HG02884 (cell line): ENCODE data around the gene FIP1L1.
A peak's percentile ranks its signal among the peaks of the same experiment; 100 is the strongest.
"Not testable (repeated sequence)": the region's sequence is repeated elsewhere in the genome, so short reads cannot be mapped to it uniquely, and the experiment has no call there.

ENCODE experiments used
- ATAC-seq: cut with Tn5 transposase; IDR thresholded peaks from one replicate; pipeline ENCODE4 v1.9.1; 2021; ENCODE audit warnings: mild to moderate bottlenecking, moderate library complexity; ENCODE audit not compliant: unreplicated experiment

FIP1L1 gene

DNA sequence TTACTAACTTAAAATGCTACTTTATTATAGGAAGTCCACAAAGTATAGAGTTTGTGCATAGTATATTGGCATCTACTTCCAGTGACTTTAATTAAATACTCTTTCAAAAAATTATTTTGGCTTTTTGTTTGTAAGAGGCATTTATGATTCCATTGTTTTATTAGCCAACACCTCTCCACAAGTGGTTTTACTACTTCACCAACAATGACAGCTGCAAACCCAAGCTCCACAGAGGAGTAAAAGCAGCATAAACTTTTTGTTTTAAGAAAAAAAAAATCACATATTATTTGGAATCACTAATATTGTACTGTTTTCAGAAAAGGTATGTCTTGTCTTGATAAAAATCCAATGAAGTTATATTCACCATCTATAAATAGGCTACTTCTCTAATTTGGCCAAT is 88.5 kb downstream of the FIP1L1 start:
- no peak for ATAC-seq

DNA sequence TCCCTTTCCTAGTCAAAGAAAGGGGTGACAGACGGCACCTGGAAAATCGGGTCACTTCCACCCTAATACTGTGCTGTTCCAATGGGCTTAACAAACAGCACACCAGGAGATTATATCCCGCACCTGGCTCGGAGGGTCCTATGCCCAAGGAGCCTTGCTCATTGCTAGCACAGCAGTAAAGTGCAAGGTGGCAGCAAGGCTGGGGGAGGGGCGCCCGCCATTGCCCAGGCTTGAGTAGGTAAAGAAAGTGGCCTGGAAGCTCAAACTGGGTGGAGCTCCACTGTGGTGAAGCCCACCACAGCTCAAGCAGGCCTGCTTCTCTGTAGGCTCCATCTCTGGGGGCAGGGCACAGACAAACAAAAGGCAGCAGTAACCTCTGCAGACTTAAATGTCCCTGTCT is 89.1 kb downstream of the FIP1L1 start:
- ATAC-seq = not testable (repeated sequence)

DNA sequence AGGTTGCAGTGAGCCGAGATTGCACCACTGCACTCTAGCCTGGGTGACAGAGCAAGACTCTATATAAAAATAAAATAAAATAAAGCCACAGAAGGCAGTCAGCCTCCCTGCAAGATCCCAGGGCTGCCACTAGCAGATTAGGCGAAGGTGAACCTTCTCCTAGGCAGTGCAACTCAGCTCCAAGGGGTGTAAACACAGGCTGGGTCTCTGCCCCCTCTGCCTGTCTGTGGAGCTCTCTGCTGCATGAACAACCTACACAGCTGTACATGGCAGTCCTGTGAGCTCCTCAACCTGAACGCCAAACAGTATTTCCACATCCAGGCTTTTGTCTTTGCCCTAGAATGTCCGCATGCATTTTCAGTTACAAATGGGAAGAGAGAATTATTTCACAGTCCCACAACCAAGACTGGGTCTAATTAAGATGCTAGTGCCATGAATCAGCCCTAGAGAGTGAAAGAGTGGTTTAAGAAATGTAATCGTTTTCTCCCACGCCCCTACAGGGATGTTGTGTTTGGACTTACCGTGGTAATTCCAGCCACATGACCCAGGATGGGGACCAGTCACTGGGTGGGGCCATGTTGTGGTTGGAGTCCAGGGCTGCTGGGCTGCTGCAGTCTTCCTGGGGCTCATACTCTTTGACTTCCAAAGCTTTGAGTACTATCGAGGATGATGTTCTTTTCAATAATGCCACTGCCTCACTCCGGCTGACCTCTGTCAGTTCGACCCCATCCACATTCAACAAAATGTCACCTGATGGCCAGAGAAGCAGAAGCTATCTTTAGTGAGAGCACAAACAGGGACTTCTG is 99.0 kb downstream of the FIP1L1 start:
- no peak for ATAC-seq

DNA sequence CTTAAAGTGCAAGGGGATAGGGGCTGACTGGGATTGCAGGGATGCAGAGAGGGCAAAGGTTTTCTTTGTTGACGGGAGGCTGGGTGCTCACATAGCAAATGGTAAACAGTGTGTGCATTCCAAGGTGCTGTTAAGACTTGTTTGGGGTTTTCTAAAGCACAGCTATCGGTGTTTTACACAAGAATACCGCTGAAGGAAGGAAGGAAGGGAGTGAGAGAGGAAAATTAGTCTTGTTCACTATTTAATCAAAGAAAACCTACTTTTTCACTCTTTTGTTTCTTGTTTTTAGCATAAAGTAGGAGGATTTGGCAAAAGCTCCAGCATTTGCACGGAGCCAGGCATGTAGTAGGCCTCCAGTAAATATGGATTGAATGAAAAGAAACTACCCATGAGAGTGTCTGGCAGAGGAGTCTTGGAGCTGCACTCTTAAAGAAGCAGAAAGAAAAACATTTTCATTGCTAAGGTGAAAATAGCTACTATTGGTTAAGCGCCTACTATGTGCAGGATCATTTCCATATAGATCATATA is 99.7 kb downstream of the FIP1L1 start:
- no peak for ATAC-seq

DNA sequence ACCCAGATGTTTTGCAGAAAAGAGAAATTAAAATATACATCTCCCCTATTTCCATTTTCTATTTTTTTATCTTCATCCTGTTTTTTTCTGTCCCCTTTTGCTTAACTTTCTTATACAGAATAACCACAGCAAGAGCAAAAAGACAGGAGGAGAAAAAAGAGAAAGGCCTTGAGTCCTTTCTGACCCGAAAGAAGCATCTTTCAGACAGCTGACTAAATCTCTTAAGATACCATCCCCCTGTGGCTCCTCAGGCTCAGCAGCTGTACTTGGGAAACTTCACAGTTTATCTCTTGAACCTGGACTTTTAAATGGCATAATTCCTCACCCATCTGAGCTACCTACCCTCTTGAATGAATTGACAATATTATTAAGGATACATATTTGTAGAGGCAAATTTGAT is 100.2 kb downstream of the FIP1L1 start:
- no peak for ATAC-seq

DNA sequence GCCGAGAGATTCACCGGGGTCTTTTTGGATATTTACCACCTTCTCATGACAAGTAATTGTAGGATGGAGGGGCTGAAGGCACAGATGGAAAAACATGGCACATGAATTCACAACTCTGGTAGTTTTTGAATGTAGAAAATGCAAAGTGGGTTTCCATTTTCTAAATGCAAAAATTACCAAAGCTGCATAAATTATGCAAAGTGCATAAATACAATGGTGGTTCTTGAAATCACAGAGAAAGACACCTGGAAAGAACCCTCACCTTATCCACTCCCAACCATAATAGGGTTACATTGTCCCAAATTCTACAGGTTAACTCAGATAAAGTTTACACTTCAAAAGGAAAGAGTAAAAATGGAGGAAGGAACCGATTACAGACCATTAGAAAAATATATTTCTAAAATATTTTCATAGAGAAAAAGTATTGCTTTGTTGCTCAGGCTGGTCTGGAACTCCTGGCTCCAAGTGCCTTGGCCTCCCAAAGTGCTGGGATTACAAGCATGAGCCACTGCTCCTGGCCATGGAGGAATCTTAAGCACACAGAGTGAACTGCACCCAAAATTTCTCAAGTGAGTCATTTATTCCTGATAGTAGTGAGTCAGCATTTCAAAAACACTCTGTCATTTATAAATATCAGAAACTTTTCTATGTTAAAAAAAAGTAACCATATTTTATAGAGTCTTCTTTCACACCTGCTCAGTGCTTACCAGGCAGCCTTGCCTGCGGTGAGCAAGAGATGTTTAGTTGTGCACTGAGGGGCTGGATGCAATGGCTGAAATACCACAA is 101.4 kb downstream of the FIP1L1 start:
- ATAC-seq = no peak

DNA sequence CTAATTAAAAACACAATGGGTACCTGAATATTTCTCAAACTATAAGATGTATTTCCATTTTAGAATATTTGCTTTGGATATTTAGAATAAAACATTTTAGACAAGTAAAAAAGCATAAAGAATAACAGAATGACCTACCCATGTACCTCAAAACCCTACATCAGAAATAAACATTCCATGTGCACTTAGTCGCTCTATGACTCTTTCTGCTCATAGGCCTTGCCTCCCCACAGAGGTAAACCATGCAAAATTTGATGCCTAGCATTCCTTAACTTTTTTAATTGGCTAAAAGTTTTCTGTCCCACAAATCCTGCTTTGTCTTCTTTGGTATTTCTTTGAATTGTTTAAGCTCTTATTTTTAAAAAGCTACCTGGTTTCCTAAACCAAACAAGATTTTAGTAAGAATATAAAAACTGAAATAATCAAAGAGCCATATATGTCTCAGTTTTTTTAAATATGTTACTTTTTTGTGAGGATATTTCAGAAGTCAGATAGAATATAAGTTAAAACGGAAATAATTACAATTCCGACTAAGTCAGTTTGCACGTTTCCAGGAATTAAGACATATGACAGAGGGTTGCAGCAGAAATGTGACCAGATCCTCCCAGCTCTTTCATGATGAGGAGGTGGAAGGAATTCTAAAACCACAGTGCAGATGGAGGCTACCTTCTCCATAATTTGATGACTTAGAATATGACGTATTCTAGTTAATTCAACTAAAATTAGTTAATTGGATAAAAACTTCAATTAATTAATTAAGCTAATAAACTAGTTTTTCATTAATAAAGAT is 102.5 kb downstream of the FIP1L1 start:
- no peak for ATAC-seq

DNA sequence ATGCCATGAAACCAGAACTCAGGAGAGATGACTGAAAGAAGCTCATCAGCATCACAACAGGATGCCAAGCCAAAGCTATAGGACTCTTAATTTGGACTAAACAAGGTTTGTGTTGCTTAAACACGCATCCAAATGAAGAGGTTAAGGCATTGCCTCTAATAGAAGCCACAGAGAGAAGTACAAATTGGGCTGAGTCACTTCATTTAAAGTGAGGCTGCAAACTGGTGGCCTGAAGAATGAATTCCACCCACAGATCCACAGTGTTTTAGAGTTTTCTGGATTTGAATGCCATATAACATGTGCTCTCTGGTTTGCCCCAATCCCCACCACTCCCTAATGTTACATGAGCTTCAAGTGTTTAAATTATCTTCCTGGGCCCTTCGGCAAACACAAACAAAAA is 103.5 kb downstream of the FIP1L1 start:
- no peak for ATAC-seq

DNA sequence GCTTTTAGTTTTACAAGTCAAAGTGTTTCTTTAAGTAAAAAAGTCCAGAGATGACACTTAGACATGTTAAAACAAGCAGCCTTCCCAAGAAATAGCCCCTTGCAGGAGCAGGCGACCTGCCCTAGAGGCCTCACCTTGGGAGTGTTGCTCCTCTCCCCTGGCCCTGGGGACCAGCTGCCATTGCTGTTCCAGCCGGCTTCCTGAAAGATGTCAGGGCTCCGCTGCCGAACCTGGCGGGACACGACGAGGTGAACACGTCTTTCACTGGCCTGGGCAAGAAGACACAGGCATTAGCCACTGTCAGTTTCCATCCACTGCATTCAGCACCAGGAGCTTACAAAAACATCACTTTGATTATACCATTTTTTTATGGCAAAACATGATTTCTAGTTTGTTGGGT is 104.1 kb downstream of the FIP1L1 start:
- no peak for ATAC-seq

DNA sequence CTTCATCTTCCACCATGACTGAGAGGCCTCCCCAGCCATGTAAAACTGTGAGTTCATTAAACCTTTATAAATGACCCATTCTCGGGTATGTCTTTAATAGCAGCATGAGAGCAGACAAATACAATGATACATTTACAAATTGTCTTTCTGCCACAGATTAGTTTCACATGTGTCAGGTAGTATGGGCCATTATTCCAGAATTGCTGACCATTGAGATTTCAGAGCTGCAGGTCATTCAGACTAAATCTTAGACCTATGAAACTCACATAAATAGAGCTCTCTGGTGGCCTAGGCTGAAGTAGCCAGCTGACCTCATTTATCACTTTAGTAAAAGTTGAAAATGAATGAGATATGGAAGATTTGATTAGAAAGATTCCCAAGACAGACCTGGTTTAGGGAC is 105.8 kb downstream of the FIP1L1 start:
- no peak for ATAC-seq

DNA sequence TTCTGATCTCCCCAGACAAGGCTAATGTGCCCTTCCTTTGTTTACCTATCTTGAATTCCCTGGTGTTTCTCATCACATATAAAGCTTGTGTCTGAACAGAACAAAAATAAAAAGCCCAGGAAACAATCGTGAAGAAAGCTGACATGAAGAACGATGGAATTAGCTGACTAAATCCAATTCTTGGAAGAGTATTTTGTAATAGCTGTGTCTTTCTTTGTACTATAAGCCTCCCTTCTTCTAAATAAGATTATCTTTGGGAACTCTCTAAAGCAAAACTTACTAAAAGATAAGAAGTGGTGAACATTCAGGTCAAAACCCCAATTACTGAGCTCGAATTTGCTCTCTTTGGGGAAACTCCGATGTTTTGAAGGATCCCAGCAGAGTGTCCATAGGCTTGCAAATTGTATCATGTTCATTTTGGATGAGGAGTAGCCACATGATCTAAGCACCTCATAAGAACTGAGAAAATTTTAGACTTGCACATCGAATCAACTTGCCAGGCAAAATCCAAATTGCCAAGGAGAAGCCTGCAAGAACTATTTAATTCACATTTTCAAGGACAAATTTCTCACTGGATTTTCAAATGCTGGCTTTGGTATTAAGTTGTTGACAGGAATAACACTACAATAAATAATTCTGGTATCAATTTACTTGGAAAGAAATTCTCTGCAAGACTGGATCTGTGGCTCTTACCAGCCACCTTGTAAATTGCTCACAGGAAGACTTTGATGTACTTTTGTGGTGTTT is 107.6 kb downstream of the FIP1L1 start:
- ATAC-seq = no peak

DNA sequence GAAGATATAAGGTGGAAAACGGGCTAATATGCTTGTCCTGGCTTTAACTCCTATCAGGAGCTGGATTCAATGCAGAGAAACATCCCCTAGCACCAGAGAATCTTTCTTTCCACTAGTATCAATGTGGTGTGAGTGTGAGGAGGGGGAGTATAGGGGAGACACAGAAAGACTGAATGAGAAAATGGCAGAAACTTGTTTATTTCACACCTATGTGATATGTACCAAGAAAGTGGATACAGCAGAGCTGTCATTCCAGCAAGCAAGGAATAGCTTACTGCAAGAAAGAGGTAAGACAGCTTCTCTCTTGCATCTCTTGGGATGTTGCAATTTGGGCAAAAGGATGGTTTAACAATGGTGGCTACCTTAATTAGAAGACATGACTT is 108.2 kb downstream of the FIP1L1 start:
- ATAC-seq = no peak

DNA sequence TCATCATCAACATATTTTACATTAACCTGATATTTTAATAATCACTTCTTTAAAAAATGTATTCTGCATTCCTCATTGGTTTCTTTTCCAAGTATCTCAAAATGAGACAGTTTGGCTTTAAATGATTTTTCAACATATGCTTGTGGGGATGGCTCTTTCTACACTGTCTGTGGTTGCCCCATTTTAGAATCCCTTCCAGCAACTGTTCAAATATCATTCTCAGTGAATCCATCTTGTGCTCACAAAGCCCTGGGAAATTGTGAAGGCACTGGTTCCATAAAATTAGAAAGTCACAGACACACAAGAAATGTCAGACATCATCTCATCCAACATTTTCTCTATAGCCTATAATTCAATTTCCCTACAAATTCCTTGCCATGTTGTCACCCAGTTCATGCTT is 110.3 kb downstream of the FIP1L1 start:
- ATAC-seq = no peak

DNA sequence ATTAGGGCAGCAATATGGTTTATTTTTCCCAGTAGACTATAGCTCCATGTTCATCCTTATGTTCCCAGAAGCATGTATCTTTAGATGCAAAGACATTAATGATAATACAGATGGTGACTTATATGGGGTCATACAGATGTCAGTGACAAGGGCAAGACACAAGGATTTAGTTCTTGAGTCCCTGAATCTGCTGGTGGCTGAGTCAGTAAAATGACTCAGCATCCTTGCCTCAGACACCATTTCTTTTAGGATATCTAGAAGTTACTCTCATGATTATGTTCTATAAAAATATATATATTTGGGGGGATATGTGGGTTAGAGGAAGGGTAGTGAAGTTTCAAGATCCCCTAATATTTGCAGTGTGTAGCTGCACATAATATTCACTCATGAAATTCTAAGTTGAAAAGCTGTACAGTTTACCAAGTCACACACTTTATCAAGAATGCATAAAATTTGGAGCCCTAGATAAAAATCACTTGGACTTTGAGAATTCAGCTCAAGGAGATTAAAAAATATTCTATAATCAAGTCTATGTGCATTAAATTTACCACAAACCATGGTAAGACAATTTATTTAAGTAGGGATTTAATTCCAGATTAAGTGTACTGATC is 111.9 kb downstream of the FIP1L1 start:
- no peak for ATAC-seq

DNA sequence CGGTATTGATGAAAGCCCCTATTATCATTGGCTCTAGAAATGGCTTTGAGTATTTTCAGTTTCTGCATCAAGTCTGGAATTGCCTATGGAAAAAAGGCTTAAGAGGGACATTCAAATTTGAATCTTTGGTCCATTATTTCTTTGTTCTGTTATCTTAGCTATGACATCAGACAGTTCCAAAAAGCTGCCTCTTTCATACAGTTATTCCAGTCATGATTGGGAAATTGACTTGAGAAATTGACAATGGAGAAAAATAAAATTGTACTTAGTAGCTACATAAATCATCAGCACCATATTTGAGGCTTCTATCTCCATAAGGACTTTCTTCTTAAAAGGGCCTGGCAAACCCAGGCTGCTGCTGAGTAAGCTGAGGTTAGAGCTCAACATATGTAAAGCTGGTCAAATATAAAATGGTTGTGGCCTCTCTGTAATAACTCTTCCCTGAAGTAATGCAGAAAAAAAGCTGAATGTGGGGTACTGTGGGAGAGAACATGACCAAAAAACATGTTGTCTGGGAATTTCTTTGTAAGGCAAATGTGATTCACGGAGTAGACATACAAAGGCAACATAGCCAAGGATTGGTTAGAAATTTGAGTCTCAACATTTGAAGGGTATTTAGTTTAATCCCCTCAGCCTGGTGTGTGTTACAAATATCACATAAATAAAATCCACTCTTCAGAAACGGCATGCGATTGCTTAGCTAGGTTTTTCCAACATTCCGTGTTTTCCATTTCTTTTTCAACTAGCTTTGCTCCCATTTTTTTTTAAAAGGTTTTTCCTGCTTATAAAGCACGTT is 112.9 kb downstream of the FIP1L1 start:
- no peak for ATAC-seq

DNA sequence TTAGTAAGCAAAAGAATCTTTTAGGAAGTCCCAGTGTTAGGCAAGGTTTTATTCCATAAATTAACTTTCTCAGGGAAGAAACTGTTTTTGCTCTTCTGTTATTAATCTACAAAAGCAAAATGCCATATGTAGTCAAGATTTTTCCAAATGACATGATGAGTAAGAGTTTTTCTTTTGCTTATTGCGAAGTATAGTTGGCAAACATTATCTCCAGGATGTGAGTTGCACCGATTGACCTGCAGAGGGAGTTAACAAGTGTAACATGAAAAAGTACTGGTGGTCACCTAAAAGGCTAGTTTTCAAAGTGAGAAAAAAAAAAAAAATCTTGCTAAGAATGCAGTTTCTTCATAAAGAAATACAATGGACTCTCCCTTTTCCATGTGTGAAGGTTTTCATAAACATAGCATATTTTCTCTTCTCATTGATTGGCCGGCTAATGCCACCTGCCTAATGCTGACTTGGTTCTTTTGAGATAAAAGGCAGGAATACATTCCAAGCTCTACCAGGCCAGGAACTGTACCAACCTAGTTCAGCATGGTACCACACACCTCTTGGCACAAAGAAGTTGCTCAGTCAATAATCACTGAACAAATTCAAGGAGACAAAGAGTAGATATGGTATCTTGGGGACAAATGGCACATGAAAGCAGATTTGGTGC is 113.7 kb downstream of the FIP1L1 start:
- peak; percentile 60 for ATAC-seq

DNA sequence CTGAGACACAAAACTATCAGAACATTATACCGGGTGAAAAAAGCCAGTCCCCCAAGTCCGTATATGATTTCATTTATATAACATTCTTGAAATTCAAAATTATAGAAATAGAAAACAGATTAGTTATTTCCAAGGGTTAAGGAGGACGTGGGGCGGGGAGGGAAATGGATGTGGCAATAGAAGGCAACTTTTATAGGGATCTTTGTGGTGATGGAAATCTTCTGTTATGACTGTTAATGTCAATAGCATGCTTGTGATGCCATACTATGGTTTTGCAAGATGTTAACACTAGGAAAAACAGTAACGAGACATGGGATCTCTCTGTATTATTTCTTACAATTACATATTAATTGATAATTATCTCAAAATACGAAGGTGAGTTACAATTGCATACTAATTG is 117.4 kb downstream of the FIP1L1 start:
- ATAC-seq = no peak

DNA sequence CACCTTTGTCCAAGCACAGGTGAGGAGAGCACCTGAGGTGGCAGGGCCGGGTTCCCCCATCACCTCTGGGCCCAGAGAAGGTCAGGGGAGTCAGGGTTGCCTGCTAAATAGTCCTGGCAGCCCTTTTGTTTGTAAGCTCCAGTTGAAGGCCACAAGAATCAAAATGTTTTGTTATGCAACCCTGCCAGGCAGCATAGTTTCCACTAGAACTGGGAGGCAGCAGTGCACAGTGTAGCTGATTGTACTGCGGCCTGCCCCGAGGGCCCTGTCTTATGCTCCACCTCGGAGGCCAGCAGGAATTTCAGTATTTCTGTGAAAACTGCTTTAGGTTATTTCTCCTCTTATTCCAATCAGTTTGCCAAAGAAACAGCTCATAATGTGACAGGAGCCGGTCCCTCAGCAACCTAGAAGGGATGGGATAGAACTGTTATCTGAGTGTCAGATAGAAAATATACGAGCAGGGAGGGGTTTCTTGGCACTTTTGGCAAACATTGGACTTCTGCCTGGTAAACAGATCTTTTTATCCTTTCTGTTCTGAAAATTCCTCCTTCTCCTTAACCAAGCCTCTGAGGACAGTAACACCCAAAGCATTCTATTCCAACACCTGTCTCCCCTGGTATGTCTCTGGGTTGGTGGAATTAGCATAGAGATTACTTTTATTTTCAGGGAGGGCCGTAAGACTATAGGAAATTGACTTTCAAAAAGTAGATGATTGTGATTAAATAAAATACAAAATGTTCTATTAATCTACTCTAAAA is 120.2 kb downstream of the FIP1L1 start:
- ATAC-seq = no peak
